ENCODE measurements around the gene RAD23B.

RAD23B gene

DNA sequence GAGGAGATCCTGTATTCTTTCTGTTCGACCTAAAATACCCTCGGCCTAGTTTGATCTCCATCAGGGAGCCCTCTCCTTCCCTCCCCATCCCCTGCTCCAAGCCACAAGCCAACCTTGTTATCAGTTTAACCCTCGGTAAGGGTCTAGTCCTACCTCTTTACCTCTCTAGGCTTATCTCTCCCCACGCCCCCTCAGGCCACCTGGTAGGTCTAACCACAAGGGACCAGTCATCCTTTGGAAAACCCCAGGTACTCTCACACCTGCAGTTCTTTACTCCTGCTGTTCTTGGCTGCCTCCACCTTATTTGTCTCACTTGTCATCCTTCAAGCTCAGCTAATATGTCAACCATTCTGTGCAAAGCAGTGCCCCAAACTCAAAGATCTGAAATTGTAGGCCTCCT, 78.7 kb downstream of the RAD23B start:
- no peak for DNase-seq
- intact Hi-C loops (cut with DNase I) = no loop called here

DNA sequence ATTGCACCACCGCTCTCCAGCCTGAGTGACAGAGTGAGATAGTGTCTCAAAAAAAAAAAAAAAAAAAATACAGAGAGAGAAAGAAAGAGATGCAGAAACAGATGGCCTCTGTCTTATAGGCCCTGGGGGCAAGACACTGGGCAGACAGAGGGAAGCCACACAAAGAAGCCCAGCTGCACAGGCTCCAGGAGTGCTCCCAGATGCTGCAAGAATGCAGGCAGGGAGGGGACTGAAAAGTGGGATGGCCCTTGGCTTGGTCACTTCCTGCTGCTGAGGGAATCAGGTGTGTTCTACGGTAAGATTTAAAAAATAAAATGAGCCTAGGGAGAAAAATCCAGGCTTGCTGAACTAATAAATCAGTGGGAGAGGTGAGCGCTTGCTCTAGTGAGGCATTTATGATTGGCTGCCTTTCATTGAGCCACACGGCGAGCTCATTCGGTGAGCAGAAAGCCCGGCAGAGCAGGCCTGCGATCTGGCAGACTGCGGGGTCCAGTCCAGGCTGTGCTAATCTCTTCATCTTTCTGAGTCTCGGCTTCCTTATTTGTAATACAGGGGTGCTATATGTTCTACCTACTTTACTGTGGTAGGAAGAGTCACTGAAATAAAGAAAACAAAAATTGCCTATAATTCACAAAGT, 80.6 kb downstream of the RAD23B start:
- no peak for DNase-seq

GRCh38 chr9:107367727-107368502, 84.8 kb downstream of the RAD23B start:
- no peak for DNase-seq
- intact Hi-C loops (cut with DNase I) = no loop called here

More for the DNA sequence above, 80.6 kb downstream of the RAD23B start:
- intact Hi-C loops (cut with DNase I) = no loop called here

- intact Hi-C loops (cut with DNase I) = no loop called here
- no peak for DNase-seq
These were observed 85.6 kb downstream of the RAD23B start for GRCh38 chr9:107368696-107369095.

DNA sequence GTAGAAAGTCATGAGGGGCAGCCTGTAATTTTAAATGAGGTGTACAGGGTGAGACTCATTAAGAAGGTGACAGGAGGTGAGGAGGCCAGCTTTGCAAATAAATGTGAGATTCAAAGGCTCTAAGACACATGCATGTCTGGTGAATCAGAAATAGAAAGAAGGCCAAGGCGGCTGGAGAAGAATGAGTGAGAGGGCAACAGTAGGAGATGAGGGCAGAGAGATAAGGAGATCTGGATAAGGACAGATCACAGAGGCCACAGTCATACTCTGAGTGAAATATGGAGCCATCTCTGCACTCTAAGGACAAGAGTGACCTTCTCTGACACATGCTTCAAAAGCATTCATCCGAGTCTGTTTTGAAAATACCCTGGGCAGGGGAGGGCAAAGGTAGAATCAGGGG, 90.7 kb downstream of the RAD23B start:
- intact Hi-C loops (cut with DNase I) = no loop called here
- no peak for DNase-seq

DNA sequence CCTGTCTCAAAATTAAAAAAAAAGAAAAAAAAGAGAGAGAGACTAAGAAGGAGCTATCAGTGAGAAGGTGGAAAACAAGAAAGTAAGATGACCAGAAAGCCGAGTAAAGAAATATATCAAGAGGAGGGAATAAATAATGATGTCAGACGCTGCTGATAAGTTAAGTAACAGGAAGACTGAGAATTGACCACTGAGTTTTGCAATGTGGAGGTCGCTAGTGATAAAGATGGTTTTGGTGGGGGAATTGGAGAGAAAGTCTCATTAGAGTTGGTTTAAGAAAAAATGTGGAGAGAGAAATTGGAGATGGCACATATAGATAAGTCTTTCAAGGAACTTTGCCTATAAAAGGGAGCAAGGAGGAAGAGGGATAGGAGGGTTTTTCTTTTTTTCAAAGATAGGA, 91.9 kb downstream of the RAD23B start:
- intact Hi-C loops (cut with DNase I) = no loop called here
- DNase-seq = no peak

DNA sequence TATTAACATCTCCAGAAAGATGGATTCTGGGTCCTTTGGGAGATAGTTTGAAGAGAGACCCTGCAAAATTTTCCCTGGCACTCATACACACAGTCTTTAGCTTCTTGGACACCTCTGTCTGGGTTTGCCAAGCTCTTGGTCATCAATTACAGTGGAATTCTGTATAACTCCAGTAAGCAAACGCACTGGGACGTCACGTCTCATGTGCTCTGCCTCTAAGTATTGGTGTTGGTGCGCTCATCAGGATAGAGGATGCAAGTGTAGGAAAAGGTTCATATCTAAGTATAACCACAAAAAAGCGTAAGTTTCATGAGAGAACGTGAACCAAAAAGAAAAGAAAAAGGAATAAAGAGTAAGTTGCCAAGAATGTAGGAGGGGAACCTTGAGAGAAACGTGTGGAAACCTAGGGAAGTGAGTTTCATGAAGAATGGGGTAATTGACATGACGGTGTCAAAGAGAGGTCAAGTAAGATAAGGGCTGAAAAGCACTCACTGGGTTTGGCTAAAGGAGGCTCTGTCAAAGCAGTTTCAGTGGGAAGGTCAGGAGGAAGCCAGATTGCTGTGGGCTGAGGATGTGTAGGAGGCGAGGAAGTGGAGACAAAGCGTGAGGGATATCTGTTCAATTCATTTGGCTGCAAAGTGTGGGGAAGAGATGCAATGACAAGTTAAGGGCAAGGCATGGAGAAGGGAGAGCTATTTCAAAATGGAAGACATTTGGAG, 92.7 kb downstream of the RAD23B start:
- intact Hi-C loops (cut with DNase I) = no loop called here
- DNase-seq = no peak

DNA sequence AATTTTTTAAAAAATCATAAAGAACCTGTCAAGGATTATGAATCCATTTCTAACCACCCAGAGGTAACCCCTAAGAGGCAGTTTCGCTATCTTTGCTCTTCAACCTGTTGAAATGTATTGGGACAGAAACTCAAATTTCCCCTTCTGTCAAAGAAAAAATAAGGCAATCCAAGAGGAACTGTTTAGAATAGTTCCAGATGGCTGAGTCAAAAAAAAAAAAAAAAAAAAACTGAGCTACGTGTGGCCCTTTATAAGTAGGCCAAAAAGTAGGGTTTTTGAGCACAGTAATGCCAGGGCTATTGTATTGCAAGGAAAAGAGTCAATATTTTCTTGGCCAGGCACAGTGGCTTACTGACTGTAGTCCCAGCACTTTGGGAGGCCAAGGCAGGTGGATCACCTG, 94.9 kb downstream of the RAD23B start:
- intact Hi-C loops (cut with DNase I) = no loop called here
- no peak for DNase-seq

Data from posterior cingulate gyrus (tissue), 11 donors.